SJSA1 (cell line): ENCODE results near the gene SP5. TPM values are rescaled to one million over a fixed set of nuclear protein-coding genes. Genes with fewer than 3 reads are reported as not detected.
"Not testable (repeated sequence)": the region's sequence is repeated elsewhere in the genome, so short reads cannot be mapped to it uniquely, and the experiment has no call there.

Experiments
- DNase-seq, 2 experiments: peaks; one replicate each; pipeline ENCODE4 v3.0.0-alpha.2; 2015 to 2020; ENCODE audit warnings: low spot score in 2 of 2, low read depth in 1 of 2
- H3K27ac ChIP-seq: fragments of 250-450 bp; sonication (Bioruptor Pico); 2 replicates; pipeline ENCODE4 v1.5.1; 2020; ENCODE audit warnings: mild to moderate bottlenecking, moderate library complexity
- H3K27me3 ChIP-seq: fragments of 250-450 bp; sonication (Bioruptor Pico); replicated peaks from 2 replicates; pipeline ENCODE4 v1.5.1; 2020; ENCODE audit warnings: mild to moderate bottlenecking, moderate library complexity
- H3K36me3 ChIP-seq: fragments of 250-450 bp; sonication (Bioruptor Pico); 2 replicates; pipeline ENCODE4 v1.5.1; 2020; ENCODE audit warnings: mild to moderate bottlenecking
- H3K4me1 ChIP-seq: fragments of 250-450 bp; sonication (Bioruptor Pico); replicated peaks from 2 replicates; pipeline ENCODE4 v1.6.1; 2021; ENCODE audit warnings: mild to moderate bottlenecking
- H3K4me3 ChIP-seq: fragments of 250-450 bp; sonication (Bioruptor Pico); 2 replicates; pipeline ENCODE4 v1.5.1; 2020; ENCODE audit warnings: mild to moderate bottlenecking
- H3K9me3 ChIP-seq: fragments of 250-450 bp; sonication (Bioruptor Pico); replicated peaks from 2 replicates; pipeline ENCODE4 v1.5.1; 2020; ENCODE audit warnings: mild to moderate bottlenecking
- total RNA-seq: library from RNA; depleted of rRNA; stranded (reverse); fragments of >200 nt; shearing (Covaris generic); gene quantifications from 2 replicates; pipeline ENCODE4 v1.2.3, GENCODE V29; 2014

The SP5 gene
- total RNA-seq, 1 experiment from 2014 or later = 4.3 TPM

- Histone ChIP-seq H3K36me3 (no peaks in the 10 kb centered on the region), H3K9me3 (0 out of 2 replicates have a peak, but pooled peaks cover 3% of the 10 kb centered on the region), H3K4me3 (no peak overlapping the region), H3K27ac (no peak overlapping the region), H3K27me3 (no peaks in the 10 kb centered on the region), H3K4me1 (peaks cover 13% of the 10 kb centered on the region)
- no peak for DNase-seq
These were observed 22.3 kb downstream of the SP5 start for GRCh38 chr2:170737406-170737805.

GRCh38 chr2:170737821-170738220 is 22.7 kb downstream of the SP5 start:
- no peak overlapping the region for H3K27ac ChIP-seq
- peaks cover 13% of the 10 kb centered on the region for H3K4me1 ChIP-seq
- DNase-seq = no peak
- no peak overlapping the region for H3K4me3 ChIP-seq
- H3K27me3 ChIP-seq = no peaks in the 10 kb centered on the region
- no peaks in the 10 kb centered on the region for H3K36me3 ChIP-seq
- 0 out of 2 replicates have a peak, but pooled peaks cover 3% of the 10 kb centered on the region for H3K9me3 ChIP-seq

- peak overlapping the region; percentile 66 for H3K27ac ChIP-seq
- no peak overlapping the region for H3K4me3 ChIP-seq
- 0 out of 2 replicates have a peak, but pooled peaks cover 3% of the 10 kb centered on the region for H3K9me3 ChIP-seq
- no peaks in the 10 kb centered on the region for H3K36me3 ChIP-seq
- H3K27me3 ChIP-seq = no peaks in the 10 kb centered on the region
- peaks cover 13% of the 10 kb centered on the region for H3K4me1 ChIP-seq
- peak; percentile 65 for DNase-seq
These were observed 23.9 kb downstream of the SP5 start for GRCh38 chr2:170739048-170739447.

GRCh38 chr2:170739507-170740046 is 24.4 kb downstream of the SP5 start:
- Histone ChIP-seq H3K27me3 (no peaks in the 10 kb centered on the region), H3K9me3 (0 out of 2 replicates have a peak, but pooled peaks cover 3% of the 10 kb centered on the region), H3K4me1 (peaks cover 13% of the 10 kb centered on the region), H3K4me3 (no peak overlapping the region), H3K27ac (peak overlapping the region; percentile 20), H3K36me3 (no peaks in the 10 kb centered on the region)
- no peak for DNase-seq

GRCh38 chr2:170740660-170741059 is 25.5 kb downstream of the SP5 start:
- DNase-seq = no peak
- Histone ChIP-seq H3K9me3 (0 out of 2 replicates have a peak, but pooled peaks cover 3% of the 10 kb centered on the region), H3K36me3 (no peaks in the 10 kb centered on the region), H3K4me1 (peaks cover 13% of the 10 kb centered on the region), H3K27me3 (no peaks in the 10 kb centered on the region), H3K27ac (no peak overlapping the region), H3K4me3 (no peak overlapping the region)

- H3K27ac ChIP-seq = no peak overlapping the region
- DNase-seq = no peak
These were observed 26.9 kb downstream of the SP5 start for GRCh38 chr2:170742000-170742399.

GRCh38 chr2:170742896-170743529 is 27.9 kb downstream of the SP5 start:
- Histone ChIP-seq H3K9me3 (no peaks in the 10 kb centered on the region), H3K27me3 (no peaks in the 10 kb centered on the region), H3K36me3 (no peaks in the 10 kb centered on the region), H3K4me3 (no peak overlapping the region), H3K27ac (no peak overlapping the region), H3K4me1 (peaks cover 18% of the 10 kb centered on the region)
- DNase-seq = no peak

More at GRCh38 chr2:170742000-170742399, 26.9 kb downstream of the SP5 start:
- Histone ChIP-seq H3K4me3 (no peak overlapping the region), H3K36me3 (no peaks in the 10 kb centered on the region), H3K4me1 (peaks cover 13% of the 10 kb centered on the region), H3K9me3 (0 out of 2 replicates have a peak, but pooled peaks cover 3% of the 10 kb centered on the region), H3K27me3 (no peaks in the 10 kb centered on the region)

- Histone ChIP-seq H3K9me3 (no peaks in the 10 kb centered on the region), H3K36me3 (no peaks in the 10 kb centered on the region), H3K27ac (no peak overlapping the region), H3K27me3 (no peaks in the 10 kb centered on the region), H3K4me1 (peaks cover 15% of the 10 kb centered on the region), H3K4me3 (no peak overlapping the region)
- no peak for DNase-seq
These were observed 28.5 kb downstream of the SP5 start for GRCh38 chr2:170743530-170744239.

GRCh38 chr2:170744248-170745002 is 29.3 kb downstream of the SP5 start:
- no peaks in the 10 kb centered on the region for H3K27me3 ChIP-seq
- no peak for DNase-seq
- no peaks in the 10 kb centered on the region for H3K36me3 ChIP-seq
- peaks cover 8% of the 10 kb centered on the region for H3K4me1 ChIP-seq
- H3K9me3 ChIP-seq = no peaks in the 10 kb centered on the region
- no peak overlapping the region for H3K27ac ChIP-seq
- H3K4me3 ChIP-seq = no peak overlapping the region

GRCh38 chr2:170745305-170745704 is 30.2 kb downstream of the SP5 start:
- H3K9me3 ChIP-seq = no peaks in the 10 kb centered on the region
- H3K27me3 ChIP-seq = no peaks in the 10 kb centered on the region
- H3K27ac ChIP-seq = no peak overlapping the region
- H3K4me1 ChIP-seq = peaks cover 5% of the 10 kb centered on the region
- no peak for DNase-seq
- H3K36me3 ChIP-seq = no peaks in the 10 kb centered on the region
- H3K4me3 ChIP-seq = no peak overlapping the region

GRCh38 chr2:170747921-170748320 is 32.8 kb downstream of the SP5 start:
- H3K4me1 ChIP-seq = peaks cover 5% of the 10 kb centered on the region
- no peaks in the 10 kb centered on the region for H3K27me3 ChIP-seq
- H3K27ac ChIP-seq = peak overlapping the region; percentile 36; the same call in 1 of the 2 replicates
- no peak overlapping the region for H3K4me3 ChIP-seq
- H3K36me3 ChIP-seq = no peaks in the 10 kb centered on the region
- peak; percentile 54 to 64 for DNase-seq
- no peaks in the 10 kb centered on the region for H3K9me3 ChIP-seq

GRCh38 chr2:170751555-170751954 is 36.4 kb downstream of the SP5 start:
- H3K27ac ChIP-seq, H3K9me3 ChIP-seq, H3K36me3 ChIP-seq, H3K4me1 ChIP-seq, H3K4me3 ChIP-seq, H3K27me3 ChIP-seq, DNase-seq: not testable (repeated sequence)

- no peaks in the 10 kb centered on the region for H3K27me3 ChIP-seq
- peaks cover 13% of the 10 kb centered on the region for H3K4me1 ChIP-seq
- no peaks in the 10 kb centered on the region for H3K36me3 ChIP-seq
- no peaks in the 10 kb centered on the region for H3K9me3 ChIP-seq
- no peak overlapping the region for H3K4me3 ChIP-seq
- H3K27ac ChIP-seq = no peak overlapping the region
- no peak for DNase-seq
These were observed 46.4 kb downstream of the SP5 start for GRCh38 chr2:170761572-170761971.
